SH-SY5Y (cell line): ENCODE results near the gene OR5AU1.

Experiments
- GATA2 ChIP-seq: IDR thresholded peaks from 2 replicates; pipeline ENCODE4 v1.6.1; 2011; ENCODE audit warnings: mild to moderate bottlenecking, low read depth, low read length
- GATA3 ChIP-seq: IDR thresholded peaks from 2 replicates; pipeline ENCODE4 v1.6.1; 2011; ENCODE audit warnings: low read depth, mild to moderate bottlenecking, low read length, moderate library complexity

The OR5AU1 gene

DNA sequence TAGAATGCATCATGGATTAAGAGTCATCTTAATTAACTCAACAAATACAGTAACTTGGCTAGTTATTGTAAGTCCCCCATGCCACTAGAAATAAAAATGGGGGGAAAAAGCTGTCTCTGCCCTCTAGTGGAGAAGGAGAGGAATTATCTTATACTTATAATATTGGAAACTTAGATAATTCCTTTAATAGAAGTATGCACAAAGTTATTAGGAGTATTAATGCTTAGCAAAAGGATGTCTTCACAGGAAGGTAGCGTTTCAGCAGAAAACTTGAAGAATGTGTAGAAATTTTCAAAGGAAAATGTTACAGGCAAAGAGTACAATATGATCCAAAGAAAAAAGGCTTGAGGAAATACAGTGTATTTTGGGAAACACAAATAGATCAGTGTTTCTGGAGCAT lies 19.8 kb downstream of the OR5AU1 start:
- no peak for TF ChIP-seq GATA3
- no peak for TF ChIP-seq GATA2

DNA sequence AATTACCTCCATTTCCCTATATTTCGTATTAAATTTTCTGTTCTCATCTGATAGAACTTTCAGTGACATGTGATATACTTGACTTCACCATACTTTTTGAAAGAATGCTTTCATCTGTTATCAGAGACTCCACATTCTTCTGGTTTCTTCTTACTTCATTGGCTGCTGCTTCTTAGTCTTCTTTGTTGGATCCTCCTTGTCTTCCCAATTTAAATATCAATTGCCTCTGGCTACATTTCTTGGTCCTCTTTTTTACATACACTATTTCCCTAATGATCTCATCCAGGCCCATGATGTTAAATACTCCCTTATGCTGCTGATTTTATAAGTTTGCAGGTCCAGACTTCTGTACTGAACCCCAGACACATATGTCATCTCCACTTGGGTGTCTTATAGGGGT lies 22.0 kb downstream of the OR5AU1 start:
- no peak for TF ChIP-seq GATA2
- TF ChIP-seq GATA3: no peak

DNA sequence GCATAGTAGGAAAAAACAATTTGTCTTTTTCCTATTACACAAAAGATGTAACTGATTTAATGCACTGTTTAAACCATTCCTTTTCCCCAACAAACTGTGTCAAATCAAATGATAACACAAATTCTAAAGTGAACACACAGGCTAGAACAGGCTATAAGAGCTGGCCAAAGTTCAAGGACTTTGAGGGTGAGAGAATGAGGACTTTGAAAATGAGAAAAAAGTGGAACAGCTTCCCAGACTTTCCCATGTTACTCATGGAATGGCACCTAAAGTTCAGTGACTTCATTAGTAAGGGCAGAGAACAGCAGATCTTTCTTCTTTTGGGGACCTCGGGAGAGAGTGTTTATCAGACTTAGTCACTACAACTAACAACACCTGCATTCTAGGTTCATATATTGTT lies 32.4 kb downstream of the OR5AU1 start:
- TF ChIP-seq GATA2 (no peak), GATA3 (no peak)

DNA sequence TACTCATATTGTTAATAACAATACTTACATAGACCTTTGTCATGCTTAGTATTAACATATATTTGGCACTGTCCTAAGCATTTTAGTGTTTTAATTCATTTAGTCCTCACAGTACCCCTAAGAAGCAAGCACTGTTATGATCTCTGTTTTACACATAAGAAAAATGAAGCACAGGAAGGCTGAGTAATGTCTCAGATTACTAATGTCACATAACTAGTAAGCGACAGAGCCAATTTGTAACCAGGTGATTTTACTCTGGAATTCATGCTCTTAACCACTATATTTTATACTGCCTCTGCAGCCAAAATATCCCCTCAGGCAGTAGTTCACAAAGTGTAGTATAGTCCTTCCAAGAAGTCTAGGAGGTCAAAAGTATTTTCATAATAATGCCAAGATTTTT lies 34.7 kb downstream of the OR5AU1 start:
- TF ChIP-seq GATA2 (no peak), GATA3 (no peak)

DNA sequence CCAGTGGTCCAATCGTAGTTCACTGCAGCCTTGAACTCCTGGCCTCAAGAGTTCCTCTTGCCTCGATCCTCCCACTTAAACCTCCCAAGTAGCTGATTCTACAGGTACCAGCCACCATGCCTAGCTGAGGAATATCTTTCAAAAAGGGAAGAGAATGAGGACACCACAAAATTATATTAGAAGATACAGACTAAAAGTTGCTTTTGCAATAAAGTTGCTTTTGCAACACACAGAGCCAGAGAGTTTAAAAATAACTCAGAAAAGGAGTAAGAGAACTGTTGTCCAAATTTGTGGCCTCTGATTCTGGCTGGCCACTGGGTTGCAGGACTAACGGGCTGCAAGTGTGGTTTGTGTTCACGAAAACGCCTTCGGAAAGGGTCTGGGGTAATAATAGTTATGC lies 35.2 kb downstream of the OR5AU1 start:
- no peak for TF ChIP-seq GATA3
- no peak for TF ChIP-seq GATA2

DNA sequence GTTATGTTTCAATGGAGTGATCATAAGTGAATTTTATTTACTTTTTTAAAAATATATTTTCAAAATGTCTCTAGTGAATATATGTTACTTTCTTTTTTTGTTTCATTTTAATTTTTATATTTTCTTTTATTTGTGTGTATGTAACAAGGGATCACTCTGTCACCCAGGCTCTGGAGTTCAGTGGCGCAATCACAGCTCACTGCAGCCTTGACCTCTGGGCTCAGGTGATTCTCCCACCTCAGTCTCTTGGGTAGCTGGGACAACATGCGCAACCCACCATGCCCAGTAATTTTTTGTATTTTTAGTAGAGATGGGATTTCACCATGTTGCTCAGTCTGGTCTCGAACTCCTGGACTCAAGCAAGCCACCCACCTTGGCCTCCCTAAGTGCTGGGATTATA lies 36.9 kb downstream of the OR5AU1 start:
- TF ChIP-seq GATA3: no peak
- no peak for TF ChIP-seq GATA2

DNA sequence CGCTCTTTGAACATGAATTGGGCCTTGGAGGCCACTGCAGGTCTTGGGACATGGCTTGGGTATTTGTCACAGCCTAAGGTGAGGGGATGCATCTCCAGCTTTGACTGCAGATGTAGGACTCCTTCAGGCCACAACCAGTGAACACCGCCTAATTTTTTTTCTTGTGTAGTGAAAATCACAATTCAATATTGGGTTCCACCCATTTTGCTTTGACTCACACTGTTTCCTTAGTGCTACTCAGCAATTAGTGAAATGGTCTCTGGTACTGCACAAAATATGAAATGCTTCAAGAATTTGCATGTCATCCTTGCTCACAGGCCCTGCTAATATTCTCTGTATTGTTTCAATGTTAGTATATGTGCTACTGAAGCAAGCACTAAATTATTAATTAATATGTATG lies 42.5 kb downstream of the OR5AU1 start:
- TF ChIP-seq GATA2 (no peak), GATA3 (no peak)

DNA sequence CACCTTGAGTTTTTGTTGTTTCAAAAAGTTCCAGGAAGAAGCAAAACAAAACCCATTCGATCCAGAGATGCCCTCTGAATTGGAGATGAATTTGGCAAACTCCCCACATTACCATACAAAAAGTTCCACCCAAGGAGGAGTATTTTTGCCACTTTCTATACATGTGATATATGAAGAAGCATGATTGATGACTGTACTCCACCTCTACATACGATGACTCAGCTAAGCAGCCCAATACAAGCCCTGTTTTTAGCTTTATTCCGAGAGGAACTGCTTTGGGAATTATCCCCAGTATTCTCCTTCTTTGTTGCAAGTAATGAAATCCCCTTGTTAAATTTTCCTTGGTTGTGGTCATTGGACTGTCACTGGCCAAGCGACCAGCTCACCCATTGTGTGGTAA lies 43.6 kb downstream of the OR5AU1 start:
- TF ChIP-seq GATA2 (no peak), GATA3 (no peak)

DNA sequence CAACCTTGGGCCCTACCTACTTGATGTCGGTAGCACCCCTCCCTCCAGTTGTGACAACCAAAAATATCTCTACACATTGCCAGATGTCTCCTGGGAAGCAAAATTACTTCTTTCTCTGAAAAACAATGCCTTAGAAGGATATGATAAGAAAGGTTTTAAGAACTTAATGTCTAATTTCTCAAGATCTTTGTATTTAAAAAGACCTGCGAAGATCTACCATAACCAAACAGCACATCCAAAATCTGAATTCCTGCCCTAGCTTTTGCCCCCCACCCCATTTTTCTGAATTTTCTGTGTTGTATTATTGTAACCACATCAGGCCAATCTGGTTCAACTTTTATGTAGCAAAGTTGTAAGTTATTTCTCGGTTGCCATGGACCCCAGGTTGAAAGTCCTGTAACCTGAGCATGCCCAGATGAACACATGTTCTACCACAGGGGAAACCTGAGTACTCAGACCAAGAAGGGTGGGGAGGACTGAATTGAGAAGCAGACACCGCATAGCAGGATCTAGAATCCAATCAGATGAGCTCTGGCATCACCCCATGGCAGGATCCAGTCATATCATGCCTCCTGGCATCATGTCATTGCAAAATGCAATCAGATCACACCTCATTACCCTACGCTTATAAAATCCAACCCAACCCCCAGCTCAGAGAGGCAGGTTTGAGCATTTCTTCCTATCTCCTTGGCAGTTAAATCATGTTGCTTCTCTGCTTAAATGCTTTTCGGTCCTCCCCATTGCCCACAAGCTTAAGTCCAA lies 46.3 kb downstream of the OR5AU1 start:
- TF ChIP-seq GATA3 (no peak), GATA2 (no peak)

DNA sequence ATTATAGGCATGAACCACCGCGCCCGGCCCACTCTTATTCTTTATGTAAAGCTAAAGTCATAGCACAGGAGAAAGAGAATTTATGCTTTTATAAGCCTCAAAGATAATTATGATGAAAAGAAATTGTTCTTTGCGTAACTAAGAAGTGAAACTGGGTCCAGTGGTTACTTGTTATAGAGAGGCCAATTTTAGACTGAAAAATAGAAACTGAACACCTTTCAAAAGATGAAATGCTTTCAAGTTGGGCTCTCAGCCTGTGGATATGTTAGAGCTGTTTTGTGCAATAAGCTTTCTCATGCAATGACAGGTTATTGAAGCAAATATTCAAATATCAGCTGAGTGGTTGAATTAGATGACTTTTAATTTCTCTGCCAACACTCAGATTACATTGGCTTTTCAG lies 47.1 kb downstream of the OR5AU1 start:
- no peak for TF ChIP-seq GATA2
- no peak for TF ChIP-seq GATA3

DNA sequence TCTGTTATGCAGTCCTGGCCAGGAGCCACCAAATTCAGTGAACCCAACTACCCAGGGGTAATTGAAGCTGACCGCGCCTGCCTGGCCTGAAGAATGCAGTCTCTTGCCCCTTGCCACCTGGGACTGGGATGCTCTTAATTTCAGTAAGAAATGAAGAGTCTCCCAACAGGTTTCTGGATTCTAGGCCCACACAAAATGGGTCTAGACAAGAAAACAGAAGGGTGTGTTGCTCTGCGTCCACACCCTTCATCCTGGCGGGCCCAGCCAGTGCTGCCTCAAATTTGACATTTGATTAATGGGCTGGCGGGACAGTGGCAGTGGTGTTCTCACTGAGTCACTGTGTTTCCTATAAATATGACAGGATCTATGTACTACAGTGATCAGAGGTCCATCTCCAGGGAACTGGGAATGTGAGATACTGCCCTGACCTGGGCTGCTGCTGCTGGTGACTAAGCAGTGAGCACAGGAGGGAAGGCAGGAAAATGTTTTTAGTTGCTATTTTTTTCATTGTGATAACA lies 48.5 kb downstream of the OR5AU1 start:
- no peak for TF ChIP-seq GATA3
- no peak for TF ChIP-seq GATA2

DNA sequence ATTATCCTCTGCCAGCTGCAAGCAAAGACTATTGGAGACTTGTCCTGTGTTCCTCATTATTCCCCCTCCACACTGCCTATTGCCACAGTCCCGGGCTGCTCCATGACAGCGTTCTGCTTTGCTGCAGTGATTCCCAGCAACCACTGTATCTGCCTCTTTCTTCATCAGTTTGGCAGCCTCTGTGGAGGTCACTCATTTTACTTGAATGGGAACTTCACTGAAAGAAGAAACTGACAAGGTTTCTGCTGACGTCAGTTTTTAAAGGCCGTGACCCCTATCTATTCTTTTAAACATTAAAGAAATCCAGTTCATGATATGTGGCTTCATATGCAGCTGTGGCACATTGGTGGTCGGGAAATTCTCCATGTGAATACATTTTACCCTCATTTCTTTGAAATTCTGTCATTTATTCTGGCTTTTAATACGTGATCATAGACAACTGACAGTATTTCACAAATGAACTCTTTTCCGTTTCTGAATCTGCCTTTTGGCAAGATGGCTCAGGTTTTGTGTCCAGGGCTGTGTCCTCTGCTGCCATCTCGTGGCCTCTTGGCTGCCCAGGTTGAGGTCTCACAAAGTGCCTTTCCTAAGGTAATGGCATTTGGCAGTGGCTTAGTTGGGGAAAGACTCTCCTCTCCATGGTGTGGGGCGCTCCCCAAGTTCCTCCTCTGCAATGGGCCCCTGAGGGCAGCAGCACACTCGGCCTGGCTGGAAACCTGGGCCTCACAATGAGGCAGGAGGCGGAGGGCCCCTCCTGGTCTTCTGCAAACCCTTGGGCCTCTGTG lies 49.2 kb downstream of the OR5AU1 start:
- TF ChIP-seq GATA3: no peak
- TF ChIP-seq GATA2: no peak

DNA sequence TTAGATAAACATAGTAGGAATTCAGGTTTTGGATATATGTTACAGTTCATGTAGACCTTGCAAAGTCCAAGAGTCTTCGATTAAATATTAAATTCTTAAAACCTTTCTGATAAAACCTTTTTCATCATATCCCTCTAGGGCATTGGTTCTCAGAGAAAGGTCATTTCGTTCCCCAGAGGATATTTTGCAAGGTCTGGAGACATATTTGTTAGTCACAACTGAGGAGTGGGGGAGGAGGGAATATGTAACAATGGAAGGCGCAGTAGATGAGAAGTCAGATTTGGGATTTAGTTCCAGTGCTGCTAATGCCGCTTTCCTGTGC lies 49.7 kb downstream of the OR5AU1 start:
- TF ChIP-seq GATA3 (no peak), GATA2 (no peak)

DNA sequence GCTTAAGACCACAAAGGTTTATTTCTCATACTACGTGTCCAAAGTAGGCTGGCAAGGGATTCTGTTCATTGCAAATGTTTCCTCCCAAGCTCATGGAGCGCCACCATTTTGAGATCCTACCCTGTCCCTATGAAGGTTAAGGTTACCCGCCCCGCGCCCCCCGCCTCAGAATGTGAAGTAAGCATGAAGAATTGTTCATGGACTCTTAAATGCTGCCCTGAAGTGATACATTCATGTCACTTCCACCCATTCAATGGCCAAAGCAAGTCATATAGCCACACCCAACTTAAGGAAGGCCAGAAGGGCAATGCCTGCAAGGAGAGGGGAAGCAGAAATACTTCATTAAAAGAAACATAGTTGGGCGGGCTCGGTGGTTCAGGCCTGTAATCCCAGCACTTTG lies 50.8 kb downstream of the OR5AU1 start:
- TF ChIP-seq GATA2 (no peak), GATA3 (no peak)
